Measurements from ENCODE around the gene PHF10. TPM values are rescaled to one million over a fixed set of nuclear protein-coding genes. Genes with fewer than 3 reads are reported as not detected.

PHF10 gene
- total RNA-seq, 3 donors from 2014 or later (not counting 1 experiment from before 2014, with no cell fraction given), result 46.5 to 56.5 (median 53.6) TPM

GRCh38 chr6:169723991-169724493 is 258 bp downstream of the PHF10 start:
- H3K36me3 Mint-ChIP-seq, result no peaks in the 10 kb centered on the region
- Histone ChIP-seq H3K4me1 (ENCODE audit: control insufficient read depth, insufficient read depth, low read length) (peaks cover 16% of the 10 kb centered on the region), H3K27me3 (ENCODE audit: control insufficient read depth, insufficient read depth, low read length) (no peaks in the 10 kb centered on the region), H3K4me3 (ENCODE audit: low read length) (no peak overlapping the region), H3K9me3 (ENCODE audit: control insufficient read depth, insufficient read depth, low read length) (no peaks in the 10 kb centered on the region), H3K36me3 (ENCODE audit: control insufficient read depth, insufficient read depth, low read length) (no peaks in the 10 kb centered on the region), H3K27ac (ENCODE audit: low read length) (no peak overlapping the region)
- ATAC-seq (peak; percentile 46 to 68 (median 64)), DNase-seq (peak; percentile 43 to 77)
- no peaks in the 10 kb centered on the region for H3K27me3 Mint-ChIP-seq (ENCODE audit: low read depth in 2 of 2)
- WGBS (ENCODE audit: insufficient coverage), result under 1% methylated on average over 89 of the region's 89 CpGs
- no peak for TF ChIP-seq CTCF (IDR thresholded peaks at IDR 0.05)
- peaks cover 12 to 16% of the 10 kb centered on the region in 2 donors for H3K4me1 Mint-ChIP-seq
- H3K9me3 Mint-ChIP-seq, result no peaks in the 10 kb centered on the region
- H3K27ac Mint-ChIP-seq, result no peak overlapping the region
- H3K4me3 Mint-ChIP-seq, result peak overlapping the region; percentile 64
- intact Hi-C loops (cut with micrococcal nuclease), result loop anchor here (1.0 to 2.0 kb wide), 2 partner anchors 22 to 27 kb away; partner anchors contain the start of genes C6orf120, DYNLT2, ERMARD and WDR27

GRCh38 chr6:169723200-169723909 is 945 bp downstream of the PHF10 start:
- peaks cover 16% of the 10 kb centered on the region for H3K4me1 ChIP-seq (ENCODE audit: control insufficient read depth, insufficient read depth, low read length)
- whole genome bisulfite sequencing (ENCODE audit: insufficient coverage), result under 1% methylated on average over 70 of the region's 70 CpGs
- peak; percentile 42 to 55 (median 52) for ATAC-seq
- Mint-ChIP-seq H3K27ac (peak overlapping the region; percentile 86 to 93), H3K4me1 (peaks cover 12 to 16% of the 10 kb centered on the region in 2 donors), H3K27me3 (ENCODE audit: low read depth in 2 of 2) (no peaks in the 10 kb centered on the region), H3K36me3 (no peaks in the 10 kb centered on the region), H3K4me3 (peak overlapping the region; percentile 93), H3K9me3 (no peaks in the 10 kb centered on the region)
- H3K9me3 ChIP-seq (ENCODE audit: control insufficient read depth, insufficient read depth, low read length), result no peaks in the 10 kb centered on the region
- peak overlapping the region; percentile 74 for H3K4me3 ChIP-seq (ENCODE audit: low read length)
- intact Hi-C loops (cut with micrococcal nuclease), result loop anchor here (1.0 kb wide), 1 partner anchor 21 kb away; the partner anchor contains the start of genes C6orf120 and WDR27
- peak; percentile 59 to 80 for DNase-seq
- peak overlapping the region; percentile 67 for H3K27ac ChIP-seq (ENCODE audit: low read length)
- no peaks in the 10 kb centered on the region for H3K36me3 ChIP-seq (ENCODE audit: control insufficient read depth, insufficient read depth, low read length)
- TF ChIP-seq CTCF (IDR thresholded peaks at IDR 0.05), result no peak
- no peaks in the 10 kb centered on the region for H3K27me3 ChIP-seq (ENCODE audit: control insufficient read depth, insufficient read depth, low read length)

GRCh38 chr6:169722362-169723199 is 1.7 kb downstream of the PHF10 start:
- ATAC-seq (peak in 2 of 3 donors; percentile 20 to 51), DNase-seq (peak; percentile 30 to 74)
- H3K9me3 ChIP-seq (ENCODE audit: control insufficient read depth, insufficient read depth, low read length), result no peaks in the 10 kb centered on the region
- H3K4me1 Mint-ChIP-seq, result peaks cover 12 to 16% of the 10 kb centered on the region in 2 donors
- peak overlapping the region; percentile 86 to 93 for H3K27ac Mint-ChIP-seq
- peak overlapping the region; percentile 67 for H3K27ac ChIP-seq (ENCODE audit: low read length)
- peak overlapping the region; percentile 93 for H3K4me3 Mint-ChIP-seq
- peak overlapping the region; percentile 74 for H3K4me3 ChIP-seq (ENCODE audit: low read length)
- H3K36me3 Mint-ChIP-seq, result no peaks in the 10 kb centered on the region
- peaks cover 16% of the 10 kb centered on the region for H3K4me1 ChIP-seq (ENCODE audit: control insufficient read depth, insufficient read depth, low read length)
- no peaks in the 10 kb centered on the region for H3K27me3 ChIP-seq (ENCODE audit: control insufficient read depth, insufficient read depth, low read length)
- H3K36me3 ChIP-seq (ENCODE audit: control insufficient read depth, insufficient read depth, low read length), result no peaks in the 10 kb centered on the region
- intact Hi-C loops (cut with micrococcal nuclease), result loop anchor here (1.0 kb wide), 1 partner anchor 20 kb away; the partner anchor contains the start of genes C6orf120 and WDR27
- TF ChIP-seq CTCF (IDR thresholded peaks at IDR 0.05), result no peak
- no peaks in the 10 kb centered on the region for H3K27me3 Mint-ChIP-seq (ENCODE audit: low read depth in 2 of 2)
- H3K9me3 Mint-ChIP-seq, result no peaks in the 10 kb centered on the region
- WGBS (ENCODE audit: insufficient coverage), result 5% methylated on average over 22 of the region's 22 CpGs

Data from natural killer cell (primary cell).